Activated CD8-positive, alpha-beta memory T cell treated with anti-CD3 and anti-CD28 coated beads, Interleukin-2, amount 50 U/mL, for 24 hours (primary cell): ENCODE results near the gene PLXNA4.

ENCODE experiments used
- DNase-seq: peaks from one replicate; pipeline ENCODE4 v3.0.0-alpha.2; 2020; ENCODE audit errors: extremely low read depth

Gene PLXNA4

GRCh38 chr7:132592231-132592920 lies 16.1 kb upstream of the PLXNA4 start:
- DNase-seq: no peak

GRCh38 chr7:132590162-132590561 lies 13.9 kb upstream of the PLXNA4 start:
- DNase-seq: no peak

GRCh38 chr7:132588596-132588995 lies 12.3 kb upstream of the PLXNA4 start:
- DNase-seq: no peak

GRCh38 chr7:132584796-132585494 lies 8.7 kb upstream of the PLXNA4 start:
- no peak for DNase-seq

GRCh38 chr7:132581431-132581830 lies 5.2 kb upstream of the PLXNA4 start:
- DNase-seq: no peak

GRCh38 chr7:132580717-132581285 lies 4.5 kb upstream of the PLXNA4 start:
- peak; percentile 6 for DNase-seq

- DNase-seq: no peak
Observed at GRCh38 chr7:132580277-132580676, 4.0 kb upstream of the PLXNA4 start.

GRCh38 chr7:132579260-132579899 lies 3.1 kb upstream of the PLXNA4 start:
- no peak for DNase-seq

GRCh38 chr7:132578826-132579225 lies 2.6 kb upstream of the PLXNA4 start:
- DNase-seq: no peak

GRCh38 chr7:132578050-132578370 lies 1.7 kb upstream of the PLXNA4 start:
- DNase-seq: no peak

- no peak for DNase-seq
Observed at GRCh38 chr7:132577206-132578049, 1.2 kb upstream of the PLXNA4 start.

GRCh38 chr7:132576721-132577085 lies 433 bp upstream of the PLXNA4 start:
- no peak for DNase-seq

- DNase-seq: no peak
Observed at GRCh38 chr7:132575419-132575981, 770 bp downstream of the PLXNA4 start.

GRCh38 chr7:132574223-132574622 lies 2.0 kb downstream of the PLXNA4 start:
- no peak for DNase-seq

- no peak for DNase-seq
Observed at GRCh38 chr7:132573251-132573955, 2.9 kb downstream of the PLXNA4 start.

GRCh38 chr7:132572526-132572925 lies 3.7 kb downstream of the PLXNA4 start:
- DNase-seq: no peak

- DNase-seq: no peak
Observed at GRCh38 chr7:132571970-132572369, 4.3 kb downstream of the PLXNA4 start.

- DNase-seq: no peak
Observed at GRCh38 chr7:132569884-132570614, 6.2 kb downstream of the PLXNA4 start.

- DNase-seq: no peak
Observed at GRCh38 chr7:132568962-132569361, 7.3 kb downstream of the PLXNA4 start.

- DNase-seq: no peak
Observed at GRCh38 chr7:132565885-132566284, 10.4 kb downstream of the PLXNA4 start.
